Uterus (tissue), 4 donors: ENCODE results near the gene RSAD2. TPM values are rescaled to one million over a fixed set of nuclear protein-coding genes. Genes with fewer than 3 reads are reported as not detected.
"Not testable (repeated sequence)": the region's sequence is repeated elsewhere in the genome, so short reads cannot be mapped to it uniquely, and the experiment has no call there.

Source experiments
- DNase-seq, 2 donors: peaks; one replicate each; pipeline ENCODE4 v3.0.0-alpha.2; 2019 to 2020
- H3K27ac ChIP-seq, 2 donors: fragments of 200-600 bp; sonication (generic); 1 replicate in 1 of 2; 2 replicates in 1 of 2; pipeline ENCODE4 v1.5.1; 2016 to 2018
- H3K27me3 ChIP-seq, 2 donors: fragments of 200-600 bp; sonication (generic); one replicate each; pipeline ENCODE4 v1.5.1; 2018 to 2019; ENCODE audit warnings: control low read depth in 1 of 2
- H3K36me3 ChIP-seq, 2 donors: fragments of 200-600 bp; sonication (generic); one replicate each; pipeline ENCODE4 v1.5.1; 2019; ENCODE audit warnings: control low read depth in 1 of 2
- H3K4me1 ChIP-seq, 2 donors: fragments of 200-600 bp; sonication (generic); one replicate each; pipeline ENCODE4 v1.5.1; 2018 to 2019; ENCODE audit warnings: control low read depth in 1 of 2
- H3K4me3 ChIP-seq, 2 donors: fragments of 200-600 bp; sonication (generic); 1 replicate in 1 of 2; 2 replicates in 1 of 2; pipeline ENCODE4 v1.5.1; 2018 to 2019; ENCODE audit warnings: mild to moderate bottlenecking in 1 of 2
- H3K9me3 ChIP-seq, 2 donors: fragments of 200-600 bp; sonication (generic); one replicate each; pipeline ENCODE4 v1.5.1; 2019; ENCODE audit warnings: control low read depth in 1 of 2
- POLR2A ChIP-seq, 2 donors: fragments of 450-650 bp; IDR thresholded peaks; one replicate each; pipeline ENCODE4 v1.6.1; 2016; ENCODE audit warnings: antibody characterized with exemption in 2 of 2, mild to moderate bottlenecking in 1 of 2, moderate library complexity in 1 of 2
- intact Hi-C: fragments of 100-400 bp; cut with DNase I; formaldehyde crosslinking; loops from one replicate; pipeline ENCODE4 v1.15.1; 2023; ENCODE audit warnings: low total_unique reads
- total RNA-seq, 4 donors: library from RNA; depleted of rRNA in 3 of 4; stranded (reverse); fragments of >200 nt in 3 of 4; gene quantifications; one replicate each; pipeline versions ENCODE4 v1.1.0 to v1.2.4, GENCODE V29; 2014 to 2023
- TF ChIP-seq, protein P1 (sequence below), 4 experiments: fragments of 200-600 bp in 2 of 4; fragments of 450-650 bp in 2 of 4; sonication (generic) in 2 of 4; IDR thresholded peaks; one replicate each; pipeline ENCODE4 v1.5.1; 2016 to 2019; ENCODE audit warnings: antibody characterized with exemption in 4 of 4, mild to moderate bottlenecking in 2 of 4, moderate library complexity in 1 of 4
- donor health status: DM: yes; HTN: yes; CAD: no.

RSAD2 gene
- total RNA-seq, 4 donors from 2014 or later, result 0.29 to 14.7 (median 6.3) TPM

DNA sequence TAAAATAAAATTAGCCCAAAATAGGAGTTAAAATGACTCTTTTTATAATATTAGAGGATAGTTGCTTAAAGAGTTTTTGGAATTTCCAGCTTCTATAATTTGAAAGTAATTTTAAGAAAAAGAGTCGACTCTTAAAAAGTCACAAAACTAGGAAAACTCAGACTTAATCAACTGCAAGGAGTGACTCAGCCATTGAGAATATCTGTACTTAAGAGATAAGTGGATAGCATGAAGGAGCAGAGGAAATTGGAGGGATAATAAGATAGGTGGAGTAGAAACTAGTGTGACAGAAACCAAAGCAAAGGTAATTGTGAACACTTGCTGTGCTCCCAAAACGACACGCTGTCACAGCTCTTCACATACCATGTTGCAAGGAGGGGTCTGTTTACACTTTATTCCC lies 8.4 kb downstream of the RSAD2 start:
- no peaks in the 10 kb centered on the region for H3K4me1 ChIP-seq
- intact Hi-C loops, result no loop called here
- no peaks in the 10 kb centered on the region for H3K27me3 ChIP-seq
- H3K9me3 ChIP-seq, result no peaks in the 10 kb centered on the region
- no peak for DNase-seq
- no peaks in the 10 kb centered on the region for H3K36me3 ChIP-seq
- H3K4me3 ChIP-seq, result no peak overlapping the region
- TF ChIP-seq, protein P1, sequence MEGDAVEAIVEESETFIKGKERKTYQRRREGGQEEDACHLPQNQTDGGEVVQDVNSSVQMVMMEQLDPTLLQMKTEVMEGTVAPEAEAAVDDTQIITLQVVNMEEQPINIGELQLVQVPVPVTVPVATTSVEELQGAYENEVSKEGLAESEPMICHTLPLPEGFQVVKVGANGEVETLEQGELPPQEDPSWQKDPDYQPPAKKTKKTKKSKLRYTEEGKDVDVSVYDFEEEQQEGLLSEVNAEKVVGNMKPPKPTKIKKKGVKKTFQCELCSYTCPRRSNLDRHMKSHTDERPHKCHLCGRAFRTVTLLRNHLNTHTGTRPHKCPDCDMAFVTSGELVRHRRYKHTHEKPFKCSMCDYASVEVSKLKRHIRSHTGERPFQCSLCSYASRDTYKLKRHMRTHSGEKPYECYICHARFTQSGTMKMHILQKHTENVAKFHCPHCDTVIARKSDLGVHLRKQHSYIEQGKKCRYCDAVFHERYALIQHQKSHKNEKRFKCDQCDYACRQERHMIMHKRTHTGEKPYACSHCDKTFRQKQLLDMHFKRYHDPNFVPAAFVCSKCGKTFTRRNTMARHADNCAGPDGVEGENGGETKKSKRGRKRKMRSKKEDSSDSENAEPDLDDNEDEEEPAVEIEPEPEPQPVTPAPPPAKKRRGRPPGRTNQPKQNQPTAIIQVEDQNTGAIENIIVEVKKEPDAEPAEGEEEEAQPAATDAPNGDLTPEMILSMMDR (IDR thresholded peaks at IDR 0.05), result no peak
- TF ChIP-seq POLR2A (IDR thresholded peaks at IDR 0.05), result no peak
- H3K27ac ChIP-seq, result no peak overlapping the region

DNA sequence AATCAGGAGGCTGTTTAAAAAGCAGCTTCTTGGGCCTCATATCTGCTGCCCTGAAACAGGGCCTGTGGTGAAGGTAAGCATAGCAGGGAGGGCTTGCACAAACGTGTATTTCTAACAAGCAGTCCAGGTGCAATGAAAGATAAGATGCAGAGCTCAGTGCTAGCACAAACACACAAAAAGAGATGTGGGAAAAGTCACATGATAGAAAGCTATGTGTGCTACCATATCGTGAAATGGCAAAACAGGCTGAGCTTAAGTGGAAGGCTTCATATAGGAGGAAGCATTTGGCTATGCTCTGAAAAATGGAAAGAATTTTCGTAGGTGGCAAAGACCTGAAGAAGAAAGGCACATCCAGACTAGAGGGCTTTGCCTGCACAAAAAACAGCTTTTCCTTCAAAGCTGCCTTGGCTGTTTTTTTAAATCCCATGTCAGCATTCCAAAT lies 10.2 kb downstream of the RSAD2 start:
- intact Hi-C loops, result no loop called here
- TF ChIP-seq, protein P1 (IDR thresholded peaks at IDR 0.05), result no peak
- no peak for TF ChIP-seq POLR2A (IDR thresholded peaks at IDR 0.05)
- DNase-seq, result no peak

DNA sequence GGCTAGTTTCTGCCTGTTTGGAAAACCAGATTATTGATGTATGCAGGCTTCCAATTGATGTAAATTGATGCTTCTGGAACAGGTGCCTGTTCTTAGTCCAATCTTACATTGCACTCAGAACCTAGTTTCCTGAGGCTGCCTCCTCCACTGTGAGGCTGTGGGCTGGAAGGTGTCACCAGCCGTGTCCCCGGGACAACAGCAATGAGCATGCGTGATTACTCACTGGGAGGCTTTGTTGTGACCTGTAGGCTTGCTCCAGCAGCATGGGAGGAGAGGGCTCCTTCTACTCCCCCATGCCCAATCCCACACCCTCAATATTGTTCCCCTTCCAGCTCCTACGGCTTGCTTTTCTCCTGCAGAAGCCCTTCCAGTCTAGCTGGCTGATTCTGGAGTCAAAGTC lies 11.1 kb downstream of the RSAD2 start:
- H3K4me1 ChIP-seq, result no peaks in the 10 kb centered on the region
- TF ChIP-seq POLR2A (IDR thresholded peaks at IDR 0.05), result no peak
- TF ChIP-seq, protein P1 (IDR thresholded peaks at IDR 0.05), result no peak
- H3K27me3 ChIP-seq, result no peaks in the 10 kb centered on the region
- H3K9me3 ChIP-seq, result no peaks in the 10 kb centered on the region
- no peak overlapping the region for H3K27ac ChIP-seq
- H3K4me3 ChIP-seq, result no peak overlapping the region
- H3K36me3 ChIP-seq, result no peaks in the 10 kb centered on the region
- no peak for DNase-seq
- intact Hi-C loops, result no loop called here

More for the DNA sequence above, 10.2 kb downstream of the RSAD2 start:
- Histone ChIP-seq H3K4me1 (no peaks in the 10 kb centered on the region), H3K27me3 (no peaks in the 10 kb centered on the region), H3K9me3 (no peaks in the 10 kb centered on the region), H3K27ac (no peak overlapping the region), H3K4me3 (no peak overlapping the region), H3K36me3 (no peaks in the 10 kb centered on the region)

GRCh38 chr2:6893876-6894482 lies 16.4 kb downstream of the RSAD2 start:
- Histone ChIP-seq H3K27ac (no peak overlapping the region), H3K27me3 (no peaks in the 10 kb centered on the region), H3K36me3 (no peaks in the 10 kb centered on the region), H3K4me3 (no peak overlapping the region), H3K9me3 (no peaks in the 10 kb centered on the region), H3K4me1 (no peaks in the 10 kb centered on the region)
- DNase-seq, result no peak
- intact Hi-C loops, result loop anchor here (10.0 kb wide), 1 partner anchor 151 kb away; no protein-coding TSS in a partner anchor
- no peak for TF ChIP-seq POLR2A (IDR thresholded peaks at IDR 0.05)
- TF ChIP-seq, protein P1 (IDR thresholded peaks at IDR 0.05), result no peak

DNA sequence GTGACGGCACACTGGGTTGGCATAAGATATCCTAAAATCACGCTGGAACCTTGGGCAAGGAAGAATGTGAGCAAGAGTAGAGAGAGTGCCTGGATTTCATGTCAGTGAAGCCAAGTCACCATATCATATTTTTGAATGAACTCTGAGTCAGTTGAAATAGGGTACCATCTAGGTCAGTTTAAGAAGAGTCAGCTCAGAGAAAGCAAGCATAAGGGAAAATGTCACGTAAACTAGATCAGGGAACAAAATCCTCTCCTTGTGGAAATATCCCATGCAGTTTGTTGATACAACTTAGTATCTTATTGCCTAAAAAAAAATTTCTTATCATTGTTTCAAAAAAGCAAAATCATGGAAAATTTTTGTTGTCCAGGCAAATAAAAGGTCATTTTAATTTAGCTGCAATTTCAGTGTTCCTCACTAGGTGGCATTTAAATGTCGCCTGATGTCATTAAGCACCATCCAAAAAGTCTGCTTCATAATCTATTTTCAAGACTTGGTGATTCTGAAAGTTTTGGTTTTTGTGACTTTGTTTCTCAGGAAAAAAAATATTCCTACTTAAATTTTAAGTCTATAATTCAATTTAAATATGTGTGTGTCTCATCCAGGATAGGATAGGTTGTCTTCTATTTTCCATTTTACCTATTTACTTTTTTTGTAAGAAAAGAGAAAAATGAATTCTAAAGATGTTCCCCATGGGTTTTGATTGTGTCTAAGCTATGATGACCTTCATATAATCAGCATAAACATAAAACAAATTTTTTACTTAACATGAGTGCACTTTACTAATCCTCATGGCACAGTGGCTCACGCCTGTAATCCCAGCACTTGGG lies 19.6 kb downstream of the RSAD2 start:
- TF ChIP-seq, protein P1 (IDR thresholded peaks at IDR 0.05), result peak; percentile 64 to 86 (median 74)
- no peak for TF ChIP-seq POLR2A (IDR thresholded peaks at IDR 0.05)
- H3K9me3 ChIP-seq, result no peaks in the 10 kb centered on the region
- intact Hi-C loops, result loop anchor here (10.0 kb wide), 1 partner anchor 148 kb away; no protein-coding TSS in a partner anchor
- H3K27ac ChIP-seq, result peak overlapping the region in 1 of 2 donors; percentile 25
- no peak for DNase-seq
- no peaks in the 10 kb centered on the region for H3K36me3 ChIP-seq
- H3K4me1 ChIP-seq, result no peaks in the 10 kb centered on the region
- H3K4me3 ChIP-seq, result no peak overlapping the region
- no peaks in the 10 kb centered on the region for H3K27me3 ChIP-seq

DNA sequence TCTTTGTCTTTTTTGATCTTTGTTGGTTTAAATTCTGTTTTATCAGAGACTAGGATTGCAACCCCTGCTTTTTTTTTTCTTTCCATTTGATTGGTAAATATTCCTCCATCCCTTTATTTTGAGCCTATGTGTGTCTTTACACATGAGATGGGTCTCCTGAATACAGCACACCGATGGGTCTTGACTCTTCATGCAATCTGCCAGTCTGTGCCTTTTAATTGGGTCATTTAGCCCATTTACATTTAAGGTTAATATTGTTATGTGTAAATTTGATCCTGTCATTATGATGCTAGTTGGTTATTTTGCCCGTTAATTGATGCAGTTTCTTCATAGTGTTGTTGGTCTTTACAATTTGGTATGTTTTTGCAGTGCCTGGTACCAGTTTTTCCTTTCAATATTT lies 25.0 kb downstream of the RSAD2 start:
- DNase-seq, H3K27me3 ChIP-seq, H3K9me3 ChIP-seq, H3K4me3 ChIP-seq, intact Hi-C loops, H3K27ac ChIP-seq, H3K4me1 ChIP-seq, H3K36me3 ChIP-seq: not testable (repeated sequence)
